Dermis blood vessel endothelial cell (primary cell): ENCODE measurements around the gene RSAD2. TPM values are rescaled to one million over a fixed set of nuclear protein-coding genes. Genes with fewer than 3 reads are reported as not detected.
A peak's percentile ranks its signal among the peaks of the same experiment; 100 is the strongest.
"Not testable (repeated sequence)": the region's sequence is repeated elsewhere in the genome, so short reads cannot be mapped to it uniquely, and the experiment has no call there.

ENCODE experiments used
- DNase-seq: peaks from one replicate; pipeline ENCODE4 v3.0.0; 2010
- total RNA-seq: library from RNA; depleted of rRNA; stranded (reverse); fragments of >200 nt; gene quantifications from 2 replicates; pipeline ENCODE4 v1.2.3, GENCODE V29; 2014

The RSAD2 gene, protein sequence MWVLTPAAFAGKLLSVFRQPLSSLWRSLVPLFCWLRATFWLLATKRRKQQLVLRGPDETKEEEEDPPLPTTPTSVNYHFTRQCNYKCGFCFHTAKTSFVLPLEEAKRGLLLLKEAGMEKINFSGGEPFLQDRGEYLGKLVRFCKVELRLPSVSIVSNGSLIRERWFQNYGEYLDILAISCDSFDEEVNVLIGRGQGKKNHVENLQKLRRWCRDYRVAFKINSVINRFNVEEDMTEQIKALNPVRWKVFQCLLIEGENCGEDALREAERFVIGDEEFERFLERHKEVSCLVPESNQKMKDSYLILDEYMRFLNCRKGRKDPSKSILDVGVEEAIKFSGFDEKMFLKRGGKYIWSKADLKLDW
- 0.28 and 1.2 TPM in 2 replicates for total RNA-seq

GRCh38 chr2:6877402-6878304 lies at the start of gene RSAD2:
Gene RSAD2, plus strand, starts transcription at chr2:6877777. Its CDS starts 24 bp downstream, at chr2:6877801.
- DNase-seq, result peak; percentile 20

DNA sequence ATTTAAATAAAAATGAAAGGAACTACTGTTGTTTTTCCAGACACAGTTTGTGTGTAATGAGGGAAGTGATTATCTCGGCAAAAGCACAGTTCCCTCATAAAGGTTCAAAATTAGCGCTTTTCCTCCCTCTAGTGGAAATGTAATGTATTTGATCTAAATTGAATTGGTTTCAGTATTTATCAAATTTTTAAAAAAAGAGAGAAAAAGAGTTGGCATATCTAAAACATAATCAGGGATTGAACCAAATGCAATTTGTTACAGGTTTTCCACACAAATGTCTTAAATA lies 49.3 kb upstream of the RSAD2 start:
- DNase-seq, result peak; percentile 48

- DNase-seq, result no peak
These were observed 46.3 kb upstream of the RSAD2 start for GRCh38 chr2:6831229-6831628.

DNA sequence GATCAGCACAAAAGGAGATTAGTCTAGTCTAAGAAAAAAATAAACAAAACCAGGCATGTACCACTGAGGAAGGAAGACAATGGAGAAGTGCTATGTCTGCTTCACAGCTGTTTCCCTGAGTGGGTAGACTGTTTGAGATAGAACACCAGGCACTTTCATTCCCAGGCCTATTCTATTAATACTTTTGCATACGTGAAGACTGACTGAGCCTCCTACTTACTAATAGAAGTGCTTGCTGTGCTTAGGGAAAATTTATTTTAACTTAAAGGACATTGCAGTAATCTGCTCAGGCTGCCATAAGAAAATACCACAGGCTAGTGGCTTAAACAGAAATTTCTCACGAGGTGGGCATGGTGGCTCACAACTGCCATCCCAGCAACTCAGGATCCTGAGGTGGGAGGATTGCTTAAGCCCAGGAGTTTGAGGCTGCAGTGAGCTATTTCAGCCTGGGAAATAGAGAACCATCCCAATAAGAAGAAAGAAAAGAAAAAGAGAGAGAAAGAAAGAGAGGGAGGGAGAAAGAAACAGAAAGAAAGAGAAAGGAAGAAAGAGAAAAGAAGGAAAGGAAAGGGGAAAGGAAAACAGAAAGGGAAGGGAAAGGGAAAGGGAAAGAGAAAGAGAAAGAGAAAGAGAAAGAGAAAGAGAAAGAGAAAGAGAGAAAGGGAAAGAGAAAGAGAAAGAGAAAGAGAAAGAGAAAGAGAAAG lies 44.8 kb upstream of the RSAD2 start:
- peak; percentile 4 for DNase-seq

DNA sequence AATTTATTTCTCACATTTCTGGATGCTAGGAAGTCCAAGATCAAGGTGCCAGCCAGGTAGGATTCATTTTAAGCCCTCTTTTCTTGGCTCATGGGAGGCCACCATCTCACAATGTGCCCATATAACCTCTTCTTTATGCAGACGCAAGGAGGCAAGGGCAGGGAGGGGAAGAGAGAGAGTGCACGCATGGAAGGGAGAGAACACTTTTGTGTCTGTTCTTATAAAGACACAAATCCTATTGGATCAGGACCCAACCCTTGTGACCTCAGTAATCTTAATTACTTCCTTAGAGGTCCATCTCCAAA lies 44.3 kb upstream of the RSAD2 start:
- no peak for DNase-seq

DNA sequence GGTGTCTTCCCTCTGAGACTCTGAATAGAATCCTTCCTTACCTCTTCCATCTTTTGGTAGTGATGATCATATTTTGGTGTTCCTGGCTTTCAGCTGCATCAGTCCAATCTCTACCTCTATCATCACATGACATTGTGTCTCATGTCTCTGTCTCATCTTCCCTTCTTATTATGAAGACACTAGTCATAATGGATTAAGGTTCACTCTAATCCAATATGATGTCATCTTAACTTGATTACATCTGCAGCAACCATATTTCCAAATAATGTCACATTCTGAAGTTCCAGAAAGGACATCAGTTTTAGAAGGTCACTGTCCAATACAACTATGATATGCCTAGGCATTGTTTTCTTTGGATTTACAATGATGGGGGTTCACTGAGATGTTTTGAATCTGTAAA lies 43.4 kb upstream of the RSAD2 start:
- no peak for DNase-seq

DNA sequence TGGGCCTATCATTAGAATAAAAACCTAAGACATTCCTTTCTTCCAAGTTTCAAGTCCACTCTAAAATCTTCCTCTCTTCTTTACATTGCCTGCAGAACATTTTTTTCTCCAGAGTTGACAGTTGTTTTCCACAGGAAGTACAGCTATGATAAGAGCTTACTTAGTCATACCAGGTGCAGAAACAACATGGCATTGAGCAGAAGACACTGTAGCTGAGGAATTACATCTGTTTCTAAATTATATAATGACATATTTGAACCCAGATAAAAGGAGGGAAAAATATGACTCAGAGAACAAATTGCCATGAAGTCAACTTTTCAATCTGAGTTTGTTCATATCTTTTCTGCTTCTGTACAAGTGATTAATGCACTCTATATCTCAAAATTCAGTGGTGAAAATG lies 42.1 kb upstream of the RSAD2 start:
- DNase-seq, result no peak

GRCh38 chr2:6838673-6839319 lies 38.8 kb upstream of the RSAD2 start:
- no peak for DNase-seq

DNA sequence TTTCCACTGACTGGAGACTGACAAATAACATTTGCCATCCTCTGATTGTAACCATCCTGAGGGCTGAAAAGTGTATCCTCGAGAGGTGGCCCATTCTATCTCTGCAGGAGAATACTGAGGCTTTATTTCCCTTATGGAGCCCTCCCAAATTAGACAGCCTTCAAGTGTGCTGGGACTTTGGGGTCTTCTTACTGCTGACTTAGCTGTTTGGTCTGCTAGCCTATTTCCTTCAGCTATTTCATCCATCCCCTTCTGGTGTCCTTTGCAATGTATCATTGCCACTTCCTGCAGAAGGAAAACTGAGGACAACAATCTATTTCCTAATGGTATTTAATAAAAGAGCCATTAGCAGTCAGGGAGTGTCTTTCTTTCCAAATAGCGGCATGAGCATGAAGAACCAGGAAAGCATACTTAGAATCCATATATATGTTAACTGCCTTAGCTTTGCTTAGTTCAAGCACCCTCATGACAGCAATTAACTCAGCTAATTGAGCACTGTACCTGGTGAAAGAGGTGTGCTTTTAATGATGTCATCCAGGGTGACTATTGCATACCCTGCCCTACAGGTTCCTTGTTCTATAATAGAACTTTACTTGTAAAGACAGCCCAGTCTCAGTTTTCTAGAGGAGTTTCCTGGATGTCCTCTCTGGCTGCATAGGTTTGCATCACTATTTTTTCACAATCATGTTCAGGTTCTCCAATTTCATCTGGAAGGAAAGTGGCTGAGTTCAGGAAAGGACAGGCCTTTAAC lies 35.9 kb upstream of the RSAD2 start:
- DNase-seq, result no peak

- DNase-seq, result peak; percentile 27
These were observed 32.3 kb upstream of the RSAD2 start for GRCh38 chr2:6845312-6845711.

- no peak for DNase-seq
These were observed 31.7 kb upstream of the RSAD2 start for GRCh38 chr2:6845903-6846302.

GRCh38 chr2:6846540-6846939 lies 31.0 kb upstream of the RSAD2 start:
- DNase-seq, result no peak

- DNase-seq, result no peak
These were observed 30.5 kb upstream of the RSAD2 start for GRCh38 chr2:6846967-6847681.

DNA sequence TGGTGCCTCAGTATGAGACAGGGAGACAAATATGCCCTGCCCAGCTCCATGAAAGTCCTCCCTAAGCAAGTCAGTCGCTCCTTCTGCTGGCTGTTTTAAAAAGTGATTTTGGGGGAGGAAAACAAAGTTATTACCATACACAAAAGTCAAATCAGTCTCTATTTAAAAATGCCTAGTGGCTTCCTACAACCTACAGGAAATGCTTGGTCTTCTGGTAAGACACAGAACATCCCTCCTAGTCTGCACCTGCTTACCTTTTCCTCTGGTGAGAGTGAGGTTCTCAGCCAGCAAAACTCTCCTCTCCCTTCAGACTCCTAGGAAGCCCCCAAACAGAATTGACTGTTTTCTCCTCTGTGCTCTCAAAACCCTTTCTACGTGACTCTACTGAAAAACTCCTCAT lies 25.4 kb upstream of the RSAD2 start:
- no peak for DNase-seq

- no peak for DNase-seq
These were observed 23.2 kb upstream of the RSAD2 start for GRCh38 chr2:6854416-6854815.

GRCh38 chr2:6855860-6856547 lies 21.6 kb upstream of the RSAD2 start:
- no peak for DNase-seq

- no peak for DNase-seq
These were observed 21.0 kb upstream of the RSAD2 start for GRCh38 chr2:6856548-6856920.

DNA sequence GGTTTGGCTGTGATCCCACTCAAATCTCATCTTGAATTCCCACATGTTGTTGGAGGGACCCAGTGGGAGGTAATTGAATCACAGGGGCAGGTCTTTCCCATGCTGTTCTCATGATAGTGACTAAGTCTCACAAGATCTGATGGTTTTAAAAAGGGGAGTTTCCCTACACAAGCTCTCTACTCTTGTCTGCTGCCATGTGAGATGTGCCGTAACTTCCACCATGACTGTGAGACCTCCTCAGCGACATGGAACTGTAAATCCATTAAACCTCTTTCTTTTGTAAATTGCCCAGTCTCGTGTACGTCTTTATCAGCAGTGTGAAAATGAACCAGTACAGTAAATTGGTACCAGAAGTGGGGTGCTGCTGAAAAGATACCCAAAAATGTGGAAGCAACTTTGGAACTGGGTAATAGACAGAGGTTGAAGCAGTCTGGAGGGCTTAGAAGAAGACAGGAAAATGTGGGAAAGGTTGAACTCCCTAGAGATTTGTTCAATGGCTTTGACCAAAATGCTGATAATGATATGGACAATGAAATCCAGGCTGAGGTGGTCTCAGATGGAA lies 19.0 kb upstream of the RSAD2 start:
- not testable (repeated sequence) for DNase-seq

GRCh38 chr2:6860296-6860695 lies 17.3 kb upstream of the RSAD2 start:
- no peak for DNase-seq

DNA sequence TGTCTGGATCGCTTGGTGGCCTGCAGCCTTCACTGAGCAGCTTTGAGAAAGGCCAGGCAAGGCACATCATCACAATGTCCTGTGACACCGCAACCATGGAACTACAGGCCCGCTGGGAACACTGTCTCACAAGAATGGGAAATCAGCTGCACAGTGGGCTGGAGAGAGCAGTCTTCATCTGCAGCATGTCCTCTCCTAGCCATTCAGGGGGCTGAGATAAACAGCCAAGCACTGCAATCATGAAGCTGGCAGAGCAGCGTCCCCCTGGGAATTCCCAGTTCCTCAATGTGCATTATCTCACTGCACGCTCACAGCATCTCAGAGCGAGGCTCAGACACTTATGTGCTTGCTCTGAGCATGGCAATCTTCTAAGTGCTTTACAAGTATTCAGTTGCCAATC lies 13.8 kb upstream of the RSAD2 start:
- DNase-seq, result no peak

DNA sequence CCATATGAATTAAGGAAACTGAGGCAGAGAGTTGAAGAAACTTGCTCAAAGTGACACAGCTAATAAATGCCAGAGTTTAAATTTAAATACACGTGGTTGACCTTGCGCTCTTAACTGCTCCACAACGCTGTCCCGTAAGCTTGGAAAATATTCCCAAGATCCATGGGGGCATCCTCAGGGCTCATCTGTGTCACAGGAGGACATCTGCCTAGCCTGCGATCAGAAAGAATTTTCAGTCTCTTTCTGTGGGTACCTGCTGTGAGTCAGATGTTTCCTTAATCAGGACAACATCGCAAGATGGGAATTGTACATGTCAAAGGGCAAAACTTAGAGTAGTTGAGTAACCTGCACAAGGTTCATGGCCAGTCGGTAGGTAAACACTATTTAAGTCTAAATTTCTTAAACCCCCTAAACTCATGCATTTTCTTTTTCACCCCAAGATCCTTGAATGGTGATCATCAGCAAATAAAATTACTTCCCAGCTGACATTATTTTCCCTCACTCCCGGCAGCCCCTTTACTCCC lies 13.3 kb upstream of the RSAD2 start:
- no peak for DNase-seq
